ENCODE measurements around the gene CD109. TPM values are rescaled to one million over a fixed set of nuclear protein-coding genes. Genes with fewer than 3 reads are reported as not detected.
A peak's percentile ranks its signal among the peaks of the same experiment; 100 is the strongest.

Gene CD109
- total and polyA plus RNA-seq, 2 of the 4 experiments (the other 2 are of a cell fraction): 3.6 to 5.0 TPM

DNA sequence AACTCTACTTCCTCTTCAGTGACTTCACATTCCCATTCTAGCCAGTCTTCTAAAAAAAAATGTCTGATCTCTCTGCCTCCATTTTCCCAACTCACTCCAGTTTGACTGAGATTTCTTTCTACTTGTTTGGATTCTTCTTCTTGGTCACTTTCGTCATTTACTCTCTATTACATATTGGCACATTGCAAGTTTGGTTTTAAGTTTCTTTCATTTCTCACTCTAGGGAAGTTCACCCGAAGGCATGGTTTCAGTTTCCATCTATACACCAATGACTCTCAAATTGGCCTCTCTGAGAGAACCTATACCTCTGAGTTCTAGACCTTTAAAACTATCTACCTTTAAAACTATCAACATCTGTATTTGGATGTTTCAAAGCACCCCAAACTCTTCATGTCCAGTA is 51.3 kb downstream of the CD109 start:
- H2AK9ac ChIP-seq (replicated peaks; ENCODE audit: low read depth, low read length, poor library complexity): no peak overlapping the region
- H3K4me3 ChIP-seq (ENCODE audit: insufficient read depth, low read depth, low read length): no peak overlapping the region
- dilution Hi-C loops (cut with HindIII; ENCODE audit: low sequenced_read_pairs, unreplicated experiment) (no loop called here), intact Hi-C loops (cut with micrococcal nuclease) (loop anchor here (5.0 kb wide), 1 partner anchor 320 kb away; no protein-coding TSS in a partner anchor), in situ Hi-C loops (cut with MboI; ENCODE audit: low sequenced_read_pairs) (loop anchor here (10.0 kb wide), 1 partner anchor 338 kb away; no protein-coding TSS in a partner anchor)
- no peak overlapping the region for H3K9ac ChIP-seq (ENCODE audit: low read depth, low read length)
- H2AFZ ChIP-seq (replicated peaks; ENCODE audit: low read length, poor library complexity): no peak overlapping the region
- peaks cover 0 to 9% of the 10 kb centered on the region in 2 experiments; a peak in 1 of 4 replicates for H3K79me1 ChIP-seq (ENCODE audit: low read depth in 1 of 2, low read length in 2 of 2)
- CTCF ChIA-PET: interaction anchor here (0.6 kb wide), 1 partner anchor 14 kb away, joined by 4 read pairs; no protein-coding TSS in a partner anchor
- H3K9me1 ChIP-seq (ENCODE audit: insufficient read depth, low read length): no peaks in the 10 kb centered on the region
- no peak overlapping the region for H3K18ac ChIP-seq (ENCODE audit: low read depth, low read length)
- H4K8ac ChIP-seq (ENCODE audit: low read depth in 2 of 2, low read length in 2 of 2): no peak overlapping the region
- H2BK15ac ChIP-seq (ENCODE audit: low read depth, low read length): no peak overlapping the region
- H4K20me1 ChIP-seq (ENCODE audit: insufficient read depth, low read length): no peaks in the 10 kb centered on the region
- no CpG with 5 or more reads among the region's 2 CpGs for WGBS, 2 experiments (ENCODE audit: extremely low coverage in 2 of 2, insufficient read length in 1 of 2)
- no peak overlapping the region for H3K27ac ChIP-seq (ENCODE audit: insufficient read depth, low read length)
- H3K4me2 ChIP-seq (ENCODE audit: low read depth, low read length): peak overlapping the region; percentile 27; the same call in 1 of the 2 replicates
- TF ChIP-seq RAD21 (IDR thresholded peaks at IDR 0.05; ENCODE audit: low read length) (no peak), RCOR1 (IDR thresholded peaks at IDR 0.05; ENCODE audit: insufficient replicate concordance, low read length) (no peak), BHLHE40 (IDR thresholded peaks at IDR 0.05; ENCODE audit: low read depth, low read length) (no peak), FOS (IDR thresholded peaks at IDR 0.05; ENCODE audit: low read depth, low read length) (no peak)
- TF ChIP-seq, protein P1, sequence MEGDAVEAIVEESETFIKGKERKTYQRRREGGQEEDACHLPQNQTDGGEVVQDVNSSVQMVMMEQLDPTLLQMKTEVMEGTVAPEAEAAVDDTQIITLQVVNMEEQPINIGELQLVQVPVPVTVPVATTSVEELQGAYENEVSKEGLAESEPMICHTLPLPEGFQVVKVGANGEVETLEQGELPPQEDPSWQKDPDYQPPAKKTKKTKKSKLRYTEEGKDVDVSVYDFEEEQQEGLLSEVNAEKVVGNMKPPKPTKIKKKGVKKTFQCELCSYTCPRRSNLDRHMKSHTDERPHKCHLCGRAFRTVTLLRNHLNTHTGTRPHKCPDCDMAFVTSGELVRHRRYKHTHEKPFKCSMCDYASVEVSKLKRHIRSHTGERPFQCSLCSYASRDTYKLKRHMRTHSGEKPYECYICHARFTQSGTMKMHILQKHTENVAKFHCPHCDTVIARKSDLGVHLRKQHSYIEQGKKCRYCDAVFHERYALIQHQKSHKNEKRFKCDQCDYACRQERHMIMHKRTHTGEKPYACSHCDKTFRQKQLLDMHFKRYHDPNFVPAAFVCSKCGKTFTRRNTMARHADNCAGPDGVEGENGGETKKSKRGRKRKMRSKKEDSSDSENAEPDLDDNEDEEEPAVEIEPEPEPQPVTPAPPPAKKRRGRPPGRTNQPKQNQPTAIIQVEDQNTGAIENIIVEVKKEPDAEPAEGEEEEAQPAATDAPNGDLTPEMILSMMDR (conservative IDR thresholded peaks at IDR 0.05; ENCODE audit: low read depth, low read length): no peak
- TF ChIP-seq, protein P2, sequence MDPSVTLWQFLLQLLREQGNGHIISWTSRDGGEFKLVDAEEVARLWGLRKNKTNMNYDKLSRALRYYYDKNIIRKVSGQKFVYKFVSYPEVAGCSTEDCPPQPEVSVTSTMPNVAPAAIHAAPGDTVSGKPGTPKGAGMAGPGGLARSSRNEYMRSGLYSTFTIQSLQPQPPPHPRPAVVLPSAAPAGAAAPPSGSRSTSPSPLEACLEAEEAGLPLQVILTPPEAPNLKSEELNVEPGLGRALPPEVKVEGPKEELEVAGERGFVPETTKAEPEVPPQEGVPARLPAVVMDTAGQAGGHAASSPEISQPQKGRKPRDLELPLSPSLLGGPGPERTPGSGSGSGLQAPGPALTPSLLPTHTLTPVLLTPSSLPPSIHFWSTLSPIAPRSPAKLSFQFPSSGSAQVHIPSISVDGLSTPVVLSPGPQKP (IDR thresholded peaks at IDR 0.05; ENCODE audit: borderline replicate concordance, low read depth, low read length): no peak
- no peak for ATAC-seq (ENCODE audit: low read depth)
- no peak overlapping the region for H3K4ac ChIP-seq (ENCODE audit: low read depth, low read length)
- H3K27me3 ChIP-seq (ENCODE audit: control insufficient read depth, insufficient read depth, low read length): no peaks in the 10 kb centered on the region
- H4K5ac ChIP-seq (ENCODE audit: low read depth, low read length): no peak overlapping the region
- no peak overlapping the region for H2AK5ac ChIP-seq (ENCODE audit: low read depth, low read length)
- no peak overlapping the region for H3K56ac ChIP-seq (ENCODE audit: extremely low read depth, insufficient read depth, low read length)
- H2BK120ac ChIP-seq (ENCODE audit: low read depth, low read length): no peak overlapping the region
- H4K91ac ChIP-seq (ENCODE audit: insufficient read depth, low read depth, low read length): no peak overlapping the region
- 0 out of 2 replicates have a peak overlapping the region, but pooled peaks have one; percentile 55 for H2BK20ac ChIP-seq (ENCODE audit: low read depth, low read length)
- H3K9me3 ChIP-seq (ENCODE audit: control insufficient read depth, insufficient read depth, low read length): no peaks in the 10 kb centered on the region
- H2BK5ac ChIP-seq (ENCODE audit: low read depth, low read length, poor library complexity, severe bottlenecking): no peak overlapping the region
- POLR2A ChIA-PET (ENCODE audit: unreplicated experiment): no interaction called here
- no peak for DNase-seq
- peaks cover 4% of the 10 kb centered on the region for H3K4me1 ChIP-seq (ENCODE audit: control insufficient read depth, insufficient read depth, low read length)
- H3K14ac ChIP-seq (replicated peaks; ENCODE audit: low read depth, low read length): no peak overlapping the region
- BruUV-seq (replicated peaks): no TSS peak
- H3K36me3 ChIP-seq (ENCODE audit: control insufficient read depth, insufficient read depth, low read length): no peaks in the 10 kb centered on the region
- no peak overlapping the region for H3K23ac ChIP-seq (ENCODE audit: low read depth, low read length)

Measured in IMR-90 (cell line).